Heart left ventricle (tissue), 16 donors: ENCODE data around the gene PDCD6IP. TPM values are rescaled to one million over a fixed set of nuclear protein-coding genes. Genes with fewer than 3 reads are reported as not detected.

Source experiments
- ATAC-seq, 4 donors: fragments of 200-7000 bp; cut with Tn5 transposase; one replicate each; pipeline ENCODE4 v1.9.1; 2020 to 2022; ENCODE audit warnings: moderate library complexity in 4 of 4, mild to moderate bottlenecking in 3 of 4, moderate number of reproducible peaks in 1 of 4
- DNase-seq, 5 donors: peaks; one replicate each; pipeline ENCODE4 v3.0.0-alpha.2; 2020
- H3K27ac ChIP-seq, 12 donors: fragments of 200-600 bp; sonication (generic) in 4 of 12; one replicate each; pipeline versions ENCODE4 v1.5.0 to v1.8.0; 2016 to 2022; ENCODE audit warnings: mild to moderate bottlenecking in 2 of 12
- H3K27me3 ChIP-seq, 9 donors: fragments of 200-600 bp; sonication (generic) in 2 of 9; one replicate each; pipeline versions ENCODE4 v1.5.1 to v1.8.0; 2016 to 2022; ENCODE audit warnings: mild to moderate bottlenecking in 3 of 9
- H3K36me3 ChIP-seq, 9 donors: fragments of 200-600 bp; sonication (generic) in 2 of 9; one replicate each; pipeline versions ENCODE4 v1.5.0 to v1.8.0; 2018 to 2022; ENCODE audit warnings: mild to moderate bottlenecking in 2 of 9
- H3K4me1 ChIP-seq, 12 donors: fragments of 200-600 bp; sonication (generic) in 4 of 12; one replicate each; pipeline versions ENCODE4 v1.5.0 to v1.8.0; 2016 to 2022; ENCODE audit warnings: mild to moderate bottlenecking in 3 of 12
- H3K4me3 ChIP-seq, 12 donors: fragments of 200-600 bp; sonication (generic) in 4 of 12; one replicate each; pipeline versions ENCODE4 v1.5.0 to v1.8.0; 2017 to 2022; ENCODE audit warnings: mild to moderate bottlenecking in 9 of 12, moderate library complexity in 4 of 12
- H3K9me3 ChIP-seq, 12 donors: fragments of 200-600 bp; sonication (generic) in 4 of 12; one replicate each; pipeline versions ENCODE4 v1.5.0 to v1.8.0; 2016 to 2022; ENCODE audit warnings: mild to moderate bottlenecking in 1 of 12
- POLR2A ChIP-seq, 2 donors: fragments of 450-650 bp; IDR thresholded peaks; one replicate each; pipeline ENCODE4 v1.6.1; 2017; ENCODE audit warnings: antibody characterized with exemption in 2 of 2, mild to moderate bottlenecking in 2 of 2, moderate library complexity in 2 of 2
- WGBS, 4 donors: extraction: QIAGEN DNeasy Blood & Tissue Kit in 2 of 4; methylation state at CpG; one replicate each; pipeline versions ENCODE4 v1.1.5 to v1.1.7; 2013 to 2018; 5-methylcytosine and 5-hydroxymethylcytosine counted together
- intact Hi-C, 10 donors: fragments of 100-400 bp; cut with DNase I; formaldehyde crosslinking; loops; one replicate each; pipeline versions ENCODE4 v1.11.1 to v1.14.2; 2022
- polyA plus RNA-seq, 2 donors: library from polyadenylated mRNA; stranded (reverse); fragments of 200-250 nt; gene quantifications; one replicate each; pipeline ENCODE4 v1.2.3, GENCODE V29; 2013
- total RNA-seq, 9 donors: library from RNA; depleted of rRNA in 2 of 9; stranded (reverse); fragments of >200 nt in 2 of 9; fragmentation: NEBNext Ultra II Directional in 3 of 9; extraction: Animal tissue kit (Norgen Biotek cat#: 25700) in 3 of 9; gene quantifications; one replicate each; pipeline versions ENCODE4 v1.1.0 to v1.2.4, GENCODE V29; 2016 to 2023
- TF ChIP-seq, protein P1 (sequence below), 12 donors: fragments of 200-600 bp; sonication (generic) in 4 of 12; IDR thresholded peaks; one replicate each; pipeline versions ENCODE4 v1.5.0 to v1.8.0; 2018 to 2022; ENCODE audit warnings: antibody characterized with exemption in 12 of 12, mild to moderate bottlenecking in 5 of 12
- donor health status: ischemic (EF 13 %, LVEDD 7.1; RV severe dilation, severe dysfunction).
- donor health status: healthy with polysubstance abuse.
- donor health status: DM: no; HTN: yes; CAD: no.
- donor health status: DM: no; HTN: no; CAD: no.
- donor health status: ischemic (EF 25% LVEDD 6.9; RV normal size, moderate dysfunction).
- donor health status: ischemic (EF 25% LVEDD 5.7; RV mildly dilated, moderate dysfunction).
- donor health status: healthy.
- donor health status: DM: yes; HTN: yes; CAD: no.
- donor health status: ischemic (EF 35%, LVEDD 5.7; RV mildly dilated, moderate dysfunction).
- donor health status: nonischemic (EF 11% LVEDD 7.7; RV severe dilation, severe dysfunction).
- donor health status: DM: yes; HTN: yes; CAD: no.
- donor health status: PGD.
- donor health status: ischemic (EF 29% LVEDD 5.4; RV normal size, mild dysfunction).
- donor health status: nonischemic (EF 23%, LVEDD 6.1; RV moderate dilation, normal function).

PDCD6IP gene
- total and polyA plus RNA-seq, 11 donors: 25.8 to 205 (median 143) TPM

DNA sequence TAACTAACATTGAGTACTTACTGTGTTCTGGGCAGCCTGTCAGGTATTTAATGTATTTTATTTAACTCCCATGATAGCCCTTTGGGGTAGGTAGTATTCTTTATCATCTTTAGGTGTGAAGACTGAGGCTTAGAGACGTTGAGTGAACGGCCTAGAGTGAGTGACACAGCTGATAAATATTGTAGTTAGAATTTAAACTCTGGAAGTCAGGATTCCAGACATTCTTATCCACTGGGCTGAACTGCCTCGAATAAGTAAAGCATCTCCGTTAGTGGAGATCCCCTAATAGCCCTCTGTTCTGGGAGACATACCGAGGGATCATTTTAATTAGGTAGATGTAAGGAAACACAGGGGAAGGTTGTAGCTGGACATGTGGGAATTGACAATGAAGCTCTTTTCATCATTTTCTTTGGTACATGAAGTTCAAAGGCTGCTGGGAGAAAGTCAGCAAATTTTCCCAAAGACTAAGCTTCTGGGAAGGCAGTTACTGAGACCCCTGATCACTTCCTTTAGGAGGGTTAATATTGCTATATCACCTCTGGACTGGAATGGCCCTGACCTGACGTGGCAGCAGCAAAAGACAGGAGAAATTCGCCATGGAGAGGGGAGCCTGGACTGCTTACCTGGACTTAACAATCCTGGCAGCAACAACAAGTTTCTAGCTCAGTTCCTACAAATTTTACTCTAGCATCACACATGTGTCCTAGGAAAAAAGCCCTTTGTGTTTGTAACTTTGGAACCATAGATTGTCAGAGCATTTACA is 11.7 kb upstream of the PDCD6IP start:
- intact Hi-C loops: loop anchor here (1.0 to 5.0 kb wide), 6 partner anchors 64 to 154 kb away; partner anchors contain the start of gene CLASP2 (in 5 of the 10)
- H3K27ac ChIP-seq: no peak overlapping the region
- peak overlapping the region in 8 of 12 donors; percentile 23 to 44 (median 37) for H3K4me3 ChIP-seq
- no peaks in the 10 kb centered on the region for H3K9me3 ChIP-seq
- ATAC-seq (no peak), DNase-seq (no peak)
- WGBS, 4 donors: 48 to 59% (median 57%) methylated on average over 7 of the region's 7 CpGs
- peaks cover 0 to 6% (median 0%) of the 10 kb centered on the region in 12 donors for H3K4me1 ChIP-seq
- no peaks in the 10 kb centered on the region for H3K36me3 ChIP-seq
- TF ChIP-seq, protein P1, sequence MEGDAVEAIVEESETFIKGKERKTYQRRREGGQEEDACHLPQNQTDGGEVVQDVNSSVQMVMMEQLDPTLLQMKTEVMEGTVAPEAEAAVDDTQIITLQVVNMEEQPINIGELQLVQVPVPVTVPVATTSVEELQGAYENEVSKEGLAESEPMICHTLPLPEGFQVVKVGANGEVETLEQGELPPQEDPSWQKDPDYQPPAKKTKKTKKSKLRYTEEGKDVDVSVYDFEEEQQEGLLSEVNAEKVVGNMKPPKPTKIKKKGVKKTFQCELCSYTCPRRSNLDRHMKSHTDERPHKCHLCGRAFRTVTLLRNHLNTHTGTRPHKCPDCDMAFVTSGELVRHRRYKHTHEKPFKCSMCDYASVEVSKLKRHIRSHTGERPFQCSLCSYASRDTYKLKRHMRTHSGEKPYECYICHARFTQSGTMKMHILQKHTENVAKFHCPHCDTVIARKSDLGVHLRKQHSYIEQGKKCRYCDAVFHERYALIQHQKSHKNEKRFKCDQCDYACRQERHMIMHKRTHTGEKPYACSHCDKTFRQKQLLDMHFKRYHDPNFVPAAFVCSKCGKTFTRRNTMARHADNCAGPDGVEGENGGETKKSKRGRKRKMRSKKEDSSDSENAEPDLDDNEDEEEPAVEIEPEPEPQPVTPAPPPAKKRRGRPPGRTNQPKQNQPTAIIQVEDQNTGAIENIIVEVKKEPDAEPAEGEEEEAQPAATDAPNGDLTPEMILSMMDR (IDR thresholded peaks at IDR 0.05): no peak
- no peak for TF ChIP-seq POLR2A (IDR thresholded peaks at IDR 0.05)
- no peaks in the 10 kb centered on the region for H3K27me3 ChIP-seq

- intact Hi-C loops: loop anchor here (1.0 to 5.0 kb wide), 6 partner anchors 65 to 155 kb away; partner anchors contain the start of gene CLASP2 (in 5 of the 10)
- DNase-seq (peak in 4 of 5 donors; percentile 37 to 47 (median 46)), ATAC-seq (peak; percentile 73 to 94 (median 91))
- H3K36me3 ChIP-seq: no peaks in the 10 kb centered on the region
- TF ChIP-seq POLR2A (IDR thresholded peaks at IDR 0.05): no peak
- TF ChIP-seq, protein P1 (IDR thresholded peaks at IDR 0.05): peak; percentile 60 to 85 (median 80)
- peak overlapping the region in 8 of 12 donors; percentile 23 to 44 (median 37) for H3K4me3 ChIP-seq
- no peaks in the 10 kb centered on the region for H3K27me3 ChIP-seq
- peaks cover 0 to 6% (median 0%) of the 10 kb centered on the region in 12 donors for H3K4me1 ChIP-seq
- no peak overlapping the region for H3K27ac ChIP-seq
- WGBS, 4 donors: 5 to 9% (median 8%) methylated on average over 15 of the region's 15 CpGs
- H3K9me3 ChIP-seq: no peaks in the 10 kb centered on the region
Observed at GRCh38 chr3:33787328-33788009, 11.0 kb upstream of the PDCD6IP start.

- WGBS, 4 donors: 64 to 70% (median 67%) methylated on average over 4 of the region's 4 CpGs
- H3K4me1 ChIP-seq: peaks cover 0 to 6% (median 0%) of the 10 kb centered on the region in 12 donors
- no peak for DNase-seq
- H3K27me3 ChIP-seq: no peaks in the 10 kb centered on the region
- intact Hi-C loops: loop anchor here in 6 of 10 donors (2.0 to 5.0 kb wide), 5 partner anchors 67 to 157 kb away; partner anchors contain the start of gene CLASP2 (in 5 of the 6)
- H3K36me3 ChIP-seq: no peaks in the 10 kb centered on the region
- no peak overlapping the region for H3K27ac ChIP-seq
- no peaks in the 10 kb centered on the region for H3K9me3 ChIP-seq
- no peak overlapping the region for H3K4me3 ChIP-seq
- TF ChIP-seq POLR2A (IDR thresholded peaks at IDR 0.05): no peak
- TF ChIP-seq, protein P1 (IDR thresholded peaks at IDR 0.05): no peak
- ATAC-seq: no peak
Observed at GRCh38 chr3:33789183-33789954, 9.1 kb upstream of the PDCD6IP start.
